Ishikawa (cell line): ENCODE results near the gene VPS45.

Experiments
- CEBPB ChIP-seq: IDR thresholded peaks from 2 replicates; pipeline ENCODE4 v1.6.1; 2012
- CREB1 ChIP-seq: IDR thresholded peaks from 2 replicates; pipeline ENCODE4 v1.6.1; 2012; ENCODE audit warnings: low read depth
- EGR1 ChIP-seq: IDR thresholded peaks from 2 replicates; pipeline ENCODE4 v1.6.1; 2012
- EP300 ChIP-seq: IDR thresholded peaks from 2 replicates; pipeline ENCODE4 v1.6.1; 2012; ENCODE audit warnings: borderline replicate concordance
- FOXM1 ChIP-seq: IDR thresholded peaks from 2 replicates; pipeline ENCODE4 v1.6.1; 2012; ENCODE audit warnings: low read depth, borderline replicate concordance
- MAX ChIP-seq: IDR thresholded peaks from 2 replicates; pipeline ENCODE4 v1.6.1; 2012
- NFIC ChIP-seq: IDR thresholded peaks from 2 replicates; pipeline ENCODE4 v1.6.1; 2012
- RAD21 ChIP-seq: IDR thresholded peaks from 2 replicates; pipeline ENCODE4 v1.6.1; 2012; ENCODE audit warnings: low read depth
- REST ChIP-seq: IDR thresholded peaks from 2 replicates; pipeline ENCODE4 v1.6.1; 2012; ENCODE audit warnings: low read depth, mild to moderate bottlenecking
- TAF1 ChIP-seq: IDR thresholded peaks from 2 replicates; pipeline ENCODE4 v1.6.1; 2012; ENCODE audit warnings: low read depth, mild to moderate bottlenecking
- TCF12 ChIP-seq: IDR thresholded peaks from 2 replicates; pipeline ENCODE4 v1.6.1; 2012; ENCODE audit warnings: low read depth
- TEAD4 ChIP-seq: IDR thresholded peaks from 2 replicates; pipeline ENCODE4 v1.6.1; 2012
- USF1 ChIP-seq: IDR thresholded peaks from 2 replicates; pipeline ENCODE4 v1.6.1; 2012
- YY1 ChIP-seq: IDR thresholded peaks from 2 replicates; pipeline ENCODE4 v1.6.1; 2012; ENCODE audit warnings: low read depth
- ZBTB7A ChIP-seq: IDR thresholded peaks from 2 replicates; pipeline ENCODE4 v1.6.1; 2012; ENCODE audit warnings: low read depth

VPS45 gene

GRCh38 chr1:150161747-150162581 lies 94.4 kb downstream of the VPS45 start:
- TF ChIP-seq TCF12 (no peak), MAX (no peak), CEBPB (no peak), EP300 (no peak), REST (no peak), TAF1 (no peak), ZBTB7A (no peak), EGR1 (no peak), RAD21 (no peak), USF1 (no peak), CREB1 (no peak), YY1 (no peak), TEAD4 (no peak), FOXM1 (no peak), NFIC (no peak)

GRCh38 chr1:150162582-150162861 lies 94.9 kb downstream of the VPS45 start:
- no peak for TF ChIP-seq EGR1
- no peak for TF ChIP-seq CEBPB
- TF ChIP-seq TCF12: no peak
- TF ChIP-seq TAF1: no peak
- TF ChIP-seq ZBTB7A: no peak
- TF ChIP-seq FOXM1: no peak
- no peak for TF ChIP-seq YY1
- no peak for TF ChIP-seq TEAD4
- TF ChIP-seq MAX: no peak
- no peak for TF ChIP-seq USF1
- TF ChIP-seq REST: no peak
- no peak for TF ChIP-seq EP300
- TF ChIP-seq CREB1: no peak
- no peak for TF ChIP-seq NFIC
- no peak for TF ChIP-seq RAD21

GRCh38 chr1:150162862-150163706 lies 95.5 kb downstream of the VPS45 start:
- TF ChIP-seq USF1 (peak; percentile 62), TEAD4 (peak; percentile 29; the same call in 1 of the 2 replicates), TCF12 (0 out of 2 replicates have a peak, but pooled peaks have one; percentile 51), MAX (peak; percentile 88), TAF1 (peak; percentile 47), RAD21 (no peak), FOXM1 (no peak), NFIC (no peak), EP300 (peak; percentile 58; the same call in 1 of the 2 replicates)

GRCh38 chr1:150164224-150164623 lies 96.6 kb downstream of the VPS45 start:
- TF ChIP-seq FOXM1 (no peak), REST (no peak), CEBPB (no peak), NFIC (no peak), ZBTB7A (no peak), TAF1 (no peak), RAD21 (no peak), CREB1 (no peak), MAX (no peak), EGR1 (no peak), YY1 (no peak), TEAD4 (no peak), USF1 (no peak), TCF12 (no peak), EP300 (no peak)
